Bronchial epithelial cell (primary cell): ENCODE measurements around the gene MAGEA3. TPM values are rescaled to one million over a fixed set of nuclear protein-coding genes. Genes with fewer than 3 reads are reported as not detected.

Experiments used
- DNase-seq: peaks from one replicate; pipeline ENCODE4 v3.0.0-alpha.2; 2010; ENCODE audit warnings: low read depth
- FAIRE-seq: peaks from 2 replicates; lab custom pipeline; 2011; peaks lifted over from hg19 to GRCh38; lab: Jason Lieb, UNC
- H3K27me3 ChIP-seq: 2 replicates; pipeline ENCODE4 v1.5.1; 2011; ENCODE audit warnings: low read length; ENCODE audit not compliant: control insufficient read depth, insufficient read depth
- H3K36me3 ChIP-seq: 2 replicates; pipeline ENCODE4 v1.5.1; 2011; ENCODE audit warnings: low read length; ENCODE audit not compliant: control insufficient read depth, insufficient read depth
- H3K4me3 ChIP-seq: 2 replicates; pipeline ENCODE4 v1.5.1; 2011; ENCODE audit warnings: mild to moderate bottlenecking, low read depth, low read length, control low read depth
- CTCF ChIP-seq: IDR thresholded peaks from 2 replicates; pipeline ENCODE4 v1.5.1; 2011; ENCODE audit warnings: mild to moderate bottlenecking, moderate library complexity, low read length, control low read depth, inconsistent platforms; ENCODE audit not compliant: insufficient read depth, severe bottlenecking
- total RNA-seq: library from RNA; depleted of rRNA; stranded (reverse); fragments of >200 nt; gene quantifications from 2 replicates; pipeline ENCODE4 v1.2.1, GENCODE V29; 2014

MAGEA3 gene
- total RNA-seq, 1 donor from 2014 or later: not detected

- TF ChIP-seq CTCF: no peak
- no peaks in the 10 kb centered on the region for H3K27me3 ChIP-seq
- no peak for DNase-seq
- H3K4me3 ChIP-seq: no peak overlapping the region
- FAIRE-seq: no peak
- H3K36me3 ChIP-seq: no peaks in the 10 kb centered on the region
These were observed 40.0 kb downstream of the MAGEA3 start for GRCh38 chrX:152738560-152738959.

Other genes starting within 250 kb of the MAGEA3 start
- gene GABRA3, start 247.5 kb upstream of the MAGEA3 start, total RNA-seq: not detected in 2 replicates
- under 0.01 and 0.13 TPM in 2 replicates for gene GABRQ, start 60.9 kb upstream of the MAGEA3 start, total RNA-seq
- gene CSAG2, start 10.5 kb downstream of the MAGEA3 start, total RNA-seq: not detected in 2 replicates
- gene MAGEA2B, start 15.8 kb downstream of the MAGEA3 start, total RNA-seq: not detected in 2 replicates
- gene CSAG1, start 34.9 kb downstream of the MAGEA3 start, total RNA-seq: not detected in 2 replicates
- not detected in 2 replicates for gene MAGEA12, start 35.0 kb downstream of the MAGEA3 start, total RNA-seq
- not detected in 2 replicates for gene MAGEA2, start 55.0 kb downstream of the MAGEA3 start, total RNA-seq
- gene CSAG3, start 60.4 kb downstream of the MAGEA3 start, total RNA-seq: not detected in 2 replicates
- gene MAGEA6, start 70.9 kb downstream of the MAGEA3 start, total RNA-seq: not detected in 2 replicates
- 25.0 and 28.0 TPM in 2 replicates for gene CETN2, start 132.0 kb downstream of the MAGEA3 start, total RNA-seq
- gene NSDHL, start 132.3 kb downstream of the MAGEA3 start, total RNA-seq: 18.4 and 24.6 TPM in 2 replicates
- 93.5 and 264 TPM in 2 replicates for gene ZNF185, start 199.3 kb downstream of the MAGEA3 start, total RNA-seq